ENCODE results near the gene ZNF79. TPM values are rescaled to one million over a fixed set of nuclear protein-coding genes. Genes with fewer than 3 reads are reported as not detected.

Gene ZNF79
- total and polyA plus RNA-seq, 9 donors = 3.9 to 12.3 (median 10.5) TPM

- TF ChIP-seq POLR2A (IDR thresholded peaks at IDR 0.05) = no peak
- no peak for TF ChIP-seq CTCF (IDR thresholded peaks at IDR 0.05)
- TF ChIP-seq EP300 (IDR thresholded peaks at IDR 0.05) = no peak
- H3K4me1 ChIP-seq (ENCODE audit: insufficient read depth) = peaks cover 11% of the 10 kb centered on the region
- H3K36me3 ChIP-seq = no peaks in the 10 kb centered on the region
- intact Hi-C loops (cut with DNase I) = no loop called here
- H3K27me3 ChIP-seq = no peaks in the 10 kb centered on the region
- H3K27ac ChIP-seq = no peak overlapping the region
- WGBS, 3 donors = 86 to 88% (median 86%) methylated on average over 7 of the region's 7 CpGs
- DNase-seq = no peak
- no peaks in the 10 kb centered on the region for H3K9me3 ChIP-seq
- no peak overlapping the region for H3K4me3 ChIP-seq
These were observed 3.1 kb upstream of the ZNF79 start for GRCh38 chr9:127421057-127421456.

GRCh38 chr9:127422133-127422782, 1.9 kb upstream of the ZNF79 start:
- Histone ChIP-seq H3K27me3 (no peaks in the 10 kb centered on the region), H3K4me1 (ENCODE audit: insufficient read depth) (peaks cover 11% of the 10 kb centered on the region), H3K27ac (no peak overlapping the region), H3K4me3 (no peak overlapping the region), H3K9me3 (no peaks in the 10 kb centered on the region), H3K36me3 (no peaks in the 10 kb centered on the region)
- intact Hi-C loops (cut with DNase I) = no loop called here
- TF ChIP-seq CTCF (IDR thresholded peaks at IDR 0.05) (no peak), POLR2A (IDR thresholded peaks at IDR 0.05) (no peak), EP300 (IDR thresholded peaks at IDR 0.05) (no peak)
- DNase-seq = no peak
- WGBS, 3 donors = 88 to 93% (median 89%) methylated on average over 10 of the region's 10 CpGs

- no peak for DNase-seq
- intact Hi-C loops (cut with DNase I) = no loop called here
- Histone ChIP-seq H3K27me3 (no peaks in the 10 kb centered on the region), H3K4me1 (ENCODE audit: insufficient read depth) (peaks cover 11% of the 10 kb centered on the region), H3K36me3 (no peaks in the 10 kb centered on the region), H3K9me3 (no peaks in the 10 kb centered on the region), H3K27ac (peak overlapping the region in 1 of 2 donors; percentile 86), H3K4me3 (peak overlapping the region; percentile 81)
- 20 to 30% (median 26%) methylated on average over 6 of the region's 6 CpGs for WGBS, 3 donors
- TF ChIP-seq POLR2A (IDR thresholded peaks at IDR 0.05) = no peak
- no peak for TF ChIP-seq CTCF (IDR thresholded peaks at IDR 0.05)
- TF ChIP-seq EP300 (IDR thresholded peaks at IDR 0.05) = no peak
These were observed 1.4 kb upstream of the ZNF79 start for GRCh38 chr9:127422787-127423186.

- 0% methylated on average over 9 of the region's 9 CpGs for WGBS, 3 donors
- intact Hi-C loops (cut with DNase I) = no loop called here
- no peak for DNase-seq
- H3K4me1 ChIP-seq (ENCODE audit: insufficient read depth) = peaks cover 11% of the 10 kb centered on the region
- peak overlapping the region; percentile 81 to 86 for H3K27ac ChIP-seq
- no peaks in the 10 kb centered on the region for H3K9me3 ChIP-seq
- H3K27me3 ChIP-seq = no peaks in the 10 kb centered on the region
- H3K4me3 ChIP-seq = peak overlapping the region; percentile 81
- no peaks in the 10 kb centered on the region for H3K36me3 ChIP-seq
- no peak for TF ChIP-seq POLR2A (IDR thresholded peaks at IDR 0.05)
These were observed 677 bp upstream of the ZNF79 start for GRCh38 chr9:127423476-127423933.

- H3K36me3 ChIP-seq = no peaks in the 10 kb centered on the region
- no peak for TF ChIP-seq EP300 (IDR thresholded peaks at IDR 0.05)
- TF ChIP-seq CTCF (IDR thresholded peaks at IDR 0.05) = no peak
- no peaks in the 10 kb centered on the region for H3K27me3 ChIP-seq
- peak overlapping the region in 1 of 2 donors; percentile 86 for H3K27ac ChIP-seq
- no peak for DNase-seq
- intact Hi-C loops (cut with DNase I) = no loop called here
- no peaks in the 10 kb centered on the region for H3K9me3 ChIP-seq
- H3K4me1 ChIP-seq (ENCODE audit: insufficient read depth) = peaks cover 8% of the 10 kb centered on the region
- peak overlapping the region; percentile 81 for H3K4me3 ChIP-seq
- WGBS, 3 donors = 0% methylated on average over 13 of the region's 13 CpGs
These were observed 456 bp downstream of the ZNF79 start for GRCh38 chr9:127424676-127424999.
